ENCODE results near the gene LRRC73. TPM values are rescaled to one million over a fixed set of nuclear protein-coding genes. Genes with fewer than 3 reads are reported as not detected.
A peak's percentile ranks its signal among the peaks of the same experiment; 100 is the strongest.
"Not testable (repeated sequence)": the region's sequence is repeated elsewhere in the genome, so short reads cannot be mapped to it uniquely, and the experiment has no call there.

LRRC73 gene
- 0.29 and 0.40 TPM in 2 replicates for total RNA-seq
- long read RNA-seq: 0 reads

GRCh38 chr6:43509984-43510826 lies at the start of gene LRRC73:
LRRC73 (minus strand) TSS chr6:43510346; CDS start chr6:43509785, 561 bp downstream.
- H3K4me3 Mint-ChIP-seq (ENCODE audit: unreplicated experiment): peak within 1 kb of the TSS; percentile 75
- peaks cover 21% of the 10 kb centered on the region for H3K4me1 Mint-ChIP-seq (ENCODE audit: unreplicated experiment)
- peak within 1 kb of the TSS; percentile 76 for H3K27ac Mint-ChIP-seq (ENCODE audit: unreplicated experiment)
- peaks cover 22% of the 10 kb centered on the region for H3K36me3 Mint-ChIP-seq (ENCODE audit: unreplicated experiment)
- peak; percentile 95 for DNase-seq (ENCODE audit: extremely low spot score, unreplicated experiment)
- TF ChIP-seq, protein P1, sequence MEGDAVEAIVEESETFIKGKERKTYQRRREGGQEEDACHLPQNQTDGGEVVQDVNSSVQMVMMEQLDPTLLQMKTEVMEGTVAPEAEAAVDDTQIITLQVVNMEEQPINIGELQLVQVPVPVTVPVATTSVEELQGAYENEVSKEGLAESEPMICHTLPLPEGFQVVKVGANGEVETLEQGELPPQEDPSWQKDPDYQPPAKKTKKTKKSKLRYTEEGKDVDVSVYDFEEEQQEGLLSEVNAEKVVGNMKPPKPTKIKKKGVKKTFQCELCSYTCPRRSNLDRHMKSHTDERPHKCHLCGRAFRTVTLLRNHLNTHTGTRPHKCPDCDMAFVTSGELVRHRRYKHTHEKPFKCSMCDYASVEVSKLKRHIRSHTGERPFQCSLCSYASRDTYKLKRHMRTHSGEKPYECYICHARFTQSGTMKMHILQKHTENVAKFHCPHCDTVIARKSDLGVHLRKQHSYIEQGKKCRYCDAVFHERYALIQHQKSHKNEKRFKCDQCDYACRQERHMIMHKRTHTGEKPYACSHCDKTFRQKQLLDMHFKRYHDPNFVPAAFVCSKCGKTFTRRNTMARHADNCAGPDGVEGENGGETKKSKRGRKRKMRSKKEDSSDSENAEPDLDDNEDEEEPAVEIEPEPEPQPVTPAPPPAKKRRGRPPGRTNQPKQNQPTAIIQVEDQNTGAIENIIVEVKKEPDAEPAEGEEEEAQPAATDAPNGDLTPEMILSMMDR (IDR thresholded peaks at IDR 0.05): no peak
- H3K27me3 Mint-ChIP-seq (ENCODE audit: unreplicated experiment): no peaks in the 10 kb centered on the region
- no peaks in the 10 kb centered on the region for H3K9me3 Mint-ChIP-seq (ENCODE audit: unreplicated experiment)

DNA sequence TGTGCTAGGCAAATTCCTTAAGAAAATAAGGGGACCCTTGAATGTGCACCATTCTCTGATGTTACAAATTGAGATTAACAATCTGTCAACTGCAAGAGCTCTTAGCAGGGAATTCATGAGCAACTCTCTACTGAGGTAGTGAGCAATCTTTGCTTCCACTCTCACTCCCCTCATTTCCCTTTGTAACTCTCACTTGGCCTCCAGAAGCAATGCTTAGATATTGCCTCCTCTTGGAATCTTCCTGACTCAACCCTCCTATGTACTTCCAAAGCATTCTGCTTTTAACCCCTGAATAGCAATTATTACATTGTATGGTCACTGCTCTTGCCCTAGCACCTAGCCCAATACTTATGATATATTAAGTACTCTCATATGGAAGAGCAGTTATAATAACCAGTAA lies 49.2 kb upstream of the LRRC73 start:
- Mint-ChIP-seq H3K4me3 (ENCODE audit: unreplicated experiment) (no peak overlapping the region), H3K4me1 (ENCODE audit: unreplicated experiment) (no peaks in the 10 kb centered on the region), H3K27me3 (ENCODE audit: unreplicated experiment) (no peaks in the 10 kb centered on the region), H3K36me3 (ENCODE audit: unreplicated experiment) (peaks cover 39% of the 10 kb centered on the region), H3K9me3 (ENCODE audit: unreplicated experiment) (no peaks in the 10 kb centered on the region), H3K27ac (ENCODE audit: unreplicated experiment) (no peak overlapping the region)
- TF ChIP-seq, protein P1 (IDR thresholded peaks at IDR 0.05): no peak
- DNase-seq (ENCODE audit: extremely low spot score, unreplicated experiment): no peak

GRCh38 chr6:43557620-43558019 lies 47.5 kb upstream of the LRRC73 start:
- not testable (repeated sequence) for H3K9me3 Mint-ChIP-seq (ENCODE audit: unreplicated experiment); H3K27ac Mint-ChIP-seq (ENCODE audit: unreplicated experiment); DNase-seq (ENCODE audit: extremely low spot score, unreplicated experiment); H3K4me3 Mint-ChIP-seq (ENCODE audit: unreplicated experiment); H3K27me3 Mint-ChIP-seq (ENCODE audit: unreplicated experiment); H3K4me1 Mint-ChIP-seq (ENCODE audit: unreplicated experiment)
- peaks cover 48% of the 10 kb centered on the region for H3K36me3 Mint-ChIP-seq (ENCODE audit: unreplicated experiment)

DNA sequence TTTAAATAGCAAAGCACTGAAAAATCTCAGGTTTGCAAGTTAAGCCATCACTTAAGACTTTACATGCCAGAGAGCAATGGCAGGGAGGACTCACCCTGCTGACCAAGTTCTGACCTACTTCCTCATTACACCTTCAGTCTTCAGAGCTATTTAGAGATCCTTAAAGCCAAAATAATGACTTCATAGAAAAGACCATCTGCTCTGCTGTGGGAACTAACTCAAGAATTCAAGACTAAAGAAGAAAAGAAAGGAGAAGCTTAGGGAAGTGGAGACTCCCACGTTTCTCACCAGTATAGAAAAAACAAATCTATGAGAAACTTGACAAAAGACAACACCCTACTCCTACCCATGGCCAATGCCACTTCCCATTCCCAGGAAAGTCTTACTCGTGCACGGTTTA lies 37.1 kb upstream of the LRRC73 start:
- no peak overlapping the region for H3K27ac Mint-ChIP-seq (ENCODE audit: unreplicated experiment)

DNA sequence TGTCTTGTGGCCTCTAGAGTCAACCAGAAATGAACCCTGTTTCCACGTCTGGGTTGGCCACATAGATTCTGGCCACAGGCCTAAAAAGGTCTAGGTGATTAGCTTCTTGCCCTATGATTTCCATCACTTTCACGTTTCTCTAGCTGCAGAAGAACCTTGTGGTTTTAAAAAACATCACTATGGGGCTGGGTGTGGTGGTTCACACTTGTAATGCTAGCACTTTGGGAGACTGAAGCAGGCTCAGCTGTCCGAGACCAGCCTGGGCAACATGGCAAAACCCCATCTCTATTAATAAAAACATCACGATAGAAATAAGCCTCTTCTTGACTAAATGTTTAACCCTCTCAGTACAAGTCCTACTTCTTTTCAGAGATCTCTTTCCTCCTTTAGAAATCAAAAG lies 34.3 kb upstream of the LRRC73 start:
- Mint-ChIP-seq H3K27me3 (ENCODE audit: unreplicated experiment) (no peaks in the 10 kb centered on the region), H3K9me3 (ENCODE audit: unreplicated experiment) (no peaks in the 10 kb centered on the region), H3K4me1 (ENCODE audit: unreplicated experiment) (no peaks in the 10 kb centered on the region), H3K4me3 (ENCODE audit: unreplicated experiment) (no peak overlapping the region), H3K36me3 (ENCODE audit: unreplicated experiment) (peaks cover 46% of the 10 kb centered on the region), H3K27ac (ENCODE audit: unreplicated experiment) (no peak overlapping the region)
- TF ChIP-seq, protein P1 (IDR thresholded peaks at IDR 0.05): no peak
- no peak for DNase-seq (ENCODE audit: extremely low spot score, unreplicated experiment)

More for the DNA sequence above, 37.1 kb upstream of the LRRC73 start:
- DNase-seq (ENCODE audit: extremely low spot score, unreplicated experiment): no peak
- peaks cover 49% of the 10 kb centered on the region for H3K36me3 Mint-ChIP-seq (ENCODE audit: unreplicated experiment)
- H3K27me3 Mint-ChIP-seq (ENCODE audit: unreplicated experiment): no peaks in the 10 kb centered on the region
- H3K9me3 Mint-ChIP-seq (ENCODE audit: unreplicated experiment): no peaks in the 10 kb centered on the region
- no peak overlapping the region for H3K4me3 Mint-ChIP-seq (ENCODE audit: unreplicated experiment)
- H3K4me1 Mint-ChIP-seq (ENCODE audit: unreplicated experiment): no peaks in the 10 kb centered on the region
- TF ChIP-seq, protein P1 (IDR thresholded peaks at IDR 0.05): no peak
